GM12878 (cell line): ENCODE measurements around the gene RUBCNL. TPM values are rescaled to one million over a fixed set of nuclear protein-coding genes. Genes with fewer than 3 reads are reported as not detected.
A peak's percentile ranks its signal among the peaks of the same experiment; 100 is the strongest.

Experiments used
- ATAC-seq: fragments of 200-7000 bp; cut with Tn5 transposase; 3 replicates; pipeline ENCODE4 v1.9.1; 2020; ENCODE audit warnings: mild to moderate bottlenecking, moderate library complexity
- BruUV-seq: library from RNA; stranded (reverse); fragments of 400-500 nt; replicated peaks from 2 replicates; lab custom pipeline; 2021; lab: Mats Ljungman, UMichigan
- CTCF ChIA-PET: fragments of 300-600 bp; sonication (Branson Sonifier 250); formaldehyde crosslinking; extraction: SDS; loops from one replicate; lab custom pipeline; 2021; ENCODE audit warnings: inconsistent platforms; lab: Yijun Ruan, JAX
- POLR2A ChIA-PET: fragments of 350-600 bp; formaldehyde crosslinking; extraction: SDS; loops from one replicate; lab custom pipeline; 2021; ENCODE audit warnings: inconsistent platforms; lab: Charles Lee
- RAD21 ChIA-PET: fragments of 300-600 bp; sonication (Branson Sonifier 250); formaldehyde crosslinking; loops from one replicate; lab custom pipeline; 2023; ENCODE audit warnings: antibody characterized with exemption; ENCODE audit not compliant: unreplicated experiment; lab: Charles Lee
- SMC1A ChIA-PET: fragments of 300-600 bp; sonication (Branson Sonifier 250); formaldehyde crosslinking; loops from one replicate; lab custom pipeline; 2023; ENCODE audit not compliant: unreplicated experiment, uncharacterized antibody; lab: Charles Lee
- DNase-seq: peaks from one replicate; pipeline ENCODE4 v3.0.0-alpha.2; 2011; ENCODE audit warnings: low read depth, low spot score
- FAIRE-seq: peaks from 3 replicates; lab custom pipeline; 2011; peaks lifted over from hg19 to GRCh38; lab: Jason Lieb, UNC
- H2AFZ ChIP-seq: 2 replicates; pipeline ENCODE4 v1.6.0; 2011; ENCODE audit warnings: low read depth, low read length, control low read depth; ENCODE audit not compliant: control insufficient read depth
- H3K27ac ChIP-seq: 2 replicates; pipeline ENCODE4 v1.5.1; 2011; ENCODE audit warnings: control low read depth; ENCODE audit not compliant: control insufficient read depth, insufficient read depth
- H3K27me3 ChIP-seq, 2 experiments: replicated peaks in 1 of 2; 2 replicates each; pipeline versions ENCODE4 v1.6.0 to v1.6.1; 2011; ENCODE audit warnings: low read length in 1 of 2; ENCODE audit not compliant: control insufficient read depth in 2 of 2, insufficient read depth in 2 of 2
- H3K36me3 ChIP-seq, 2 experiments: 2 replicates each; pipeline ENCODE4 v1.5.1; 2011; ENCODE audit warnings: low read length in 1 of 2; ENCODE audit not compliant: control insufficient read depth in 2 of 2, insufficient read depth in 2 of 2
- H3K4me1 ChIP-seq: 2 replicates; pipeline ENCODE4 v1.6.1; 2011; ENCODE audit warnings: mild to moderate bottlenecking, low read length, moderate library complexity, mixed read lengths; ENCODE audit not compliant: control insufficient read depth, insufficient read depth
- H3K4me2 ChIP-seq: 2 replicates; pipeline ENCODE4 v1.6.0; 2011; ENCODE audit warnings: control low read depth; ENCODE audit not compliant: control insufficient read depth, insufficient read depth
- H3K4me3 ChIP-seq: fragments of 200-600 bp; sonication (generic); 2 replicates; pipeline ENCODE4 v1.5.1; 2016
- H3K79me2 ChIP-seq: 2 replicates; pipeline ENCODE4 v1.6.0; 2011; ENCODE audit warnings: low read length; ENCODE audit not compliant: control insufficient read depth, insufficient read depth
- H3K9ac ChIP-seq: 2 replicates; pipeline ENCODE4 v1.8.0; 2011; ENCODE audit warnings: low read length, control low read depth, mixed read lengths; ENCODE audit not compliant: control insufficient read depth, insufficient read depth
- H3K9me3 ChIP-seq: replicated peaks from 3 replicates; pipeline ENCODE4 v1.5.1; 2011; ENCODE audit warnings: mild to moderate bottlenecking, low read length; ENCODE audit not compliant: control insufficient read depth, insufficient read depth
- H4K20me1 ChIP-seq: 2 replicates; pipeline ENCODE4 v1.6.0; 2011; ENCODE audit not compliant: control insufficient read depth, insufficient read depth
- CREB1 ChIP-seq: IDR thresholded peaks from 2 replicates; pipeline ENCODE4 v1.6.1; 2012; ENCODE audit warnings: low read depth, mild to moderate bottlenecking, inconsistent platforms
- ETV6 ChIP-seq, 2 experiments: fragments of 450-650 bp in 1 of 2; IDR thresholded peaks in 1 of 2; conservative IDR thresholded peaks in 1 of 2; 2 replicates each; pipeline ENCODE4 v1.6.1; 2014; ENCODE audit warnings: antibody characterized with exemption in 1 of 2, borderline replicate concordance in 1 of 2, low read depth in 1 of 2, mild to moderate bottlenecking in 1 of 2, moderate library complexity in 1 of 2
- PAX8 ChIP-seq: fragments of 450-650 bp; IDR thresholded peaks from 2 replicates; pipeline ENCODE4 v1.6.1; 2017; ENCODE audit warnings: mild to moderate bottlenecking, moderate library complexity
- RBBP5 ChIP-seq: fragments of 200-600 bp; sonication (generic); conservative IDR thresholded peaks from 2 replicates; pipeline ENCODE4 v1.6.1; 2016
- RCOR1 ChIP-seq: conservative IDR thresholded peaks from 2 replicates; pipeline ENCODE4 v1.6.1; 2012; ENCODE audit warnings: low read depth, low read length, improper control_type of control experiment
- RUNX3 ChIP-seq: IDR thresholded peaks from 2 replicates; pipeline ENCODE4 v1.6.1; 2012; ENCODE audit warnings: low read length, inconsistent platforms
- SMARCA5 ChIP-seq: fragments of 450-650 bp; IDR thresholded peaks from 2 replicates; pipeline ENCODE4 v1.6.1; 2017; ENCODE audit warnings: mild to moderate bottlenecking
- WGBS: methylation state at CpG from one replicate; pipeline ENCODE4 v1.1.6; 2016; ENCODE audit warnings: low lambda C conversion rate; ENCODE audit not compliant: insufficient replicate concordance, insufficient coverage; ENCODE audit errors: missing lambda C conversion rate; 5-methylcytosine and 5-hydroxymethylcytosine counted together
- in situ Hi-C: fragments of 300-500 bp; cut with MboI; formaldehyde crosslinking; loops from 9 replicates; pipeline ENCODE4 v1.14.3; 2018; ENCODE audit warnings: mixed read lengths
- intact Hi-C: fragments of 100-400 bp; cut with micrococcal nuclease; formaldehyde crosslinking; loops from one replicate; pipeline ENCODE4 v1.14.2; 2022; ENCODE audit not compliant: unreplicated experiment
- polyA plus RNA-seq, 11 experiments: library from polyadenylated mRNA; depleted of rRNA in 4 of 11; unstranded in 6 of 11; stranded (reverse) in 5 of 11; fragments of >200 nt; fragmentation: Nextera tagmentation in 4 of 11; fragmentation: Illumina TruSeq in 1 of 11; extraction: Ambion mirVana in 4 of 11; extraction: Trizol in 1 of 11; gene quantifications; 1 replicate in 1 of 11; 2 replicates in 10 of 11; pipeline versions ENCODE4 v1.2.1 to v1.2.3, GENCODE V29; 2011 to 2016; ENCODE audit warnings: inconsistent platforms in 2 of 11, missing spikeins in 2 of 11, low read depth in 1 of 11
- total RNA-seq, 4 experiments: library from RNA; depleted of rRNA in 3 of 4; stranded (reverse); fragments of >200 nt in 3 of 4; fragmentation: Illumina TruSeq in 1 of 4; extraction: Trizol in 1 of 4; gene quantifications; 2 replicates each; pipeline versions ENCODE4 v1.2.1 to v1.2.3, GENCODE V29; 2013 to 2021
- TF ChIP-seq, protein P1 (sequence below): fragments of 450-650 bp; conservative IDR thresholded peaks from 2 replicates; pipeline ENCODE4 v1.6.1; 2017; ENCODE audit warnings: mild to moderate bottlenecking, moderate library complexity
- TF ChIP-seq, protein P2 (sequence below): IDR thresholded peaks from 2 replicates; pipeline ENCODE4 v1.6.1; 2012; ENCODE audit warnings: low read length, inconsistent platforms
- TF ChIP-seq, protein P3 (sequence below): fragments of 450-650 bp; IDR thresholded peaks from 2 replicates; pipeline ENCODE4 v1.6.1; 2017; ENCODE audit warnings: mild to moderate bottlenecking, moderate library complexity
- TF ChIP-seq, protein P4 (sequence below): fragments of 450-650 bp; IDR thresholded peaks from 2 replicates; pipeline ENCODE4 v1.6.1; 2017; ENCODE audit warnings: mild to moderate bottlenecking, low read depth, inconsistent platforms; ENCODE audit not compliant: poor library complexity, severe bottlenecking
- TF ChIP-seq, protein P5 (sequence below): fragments of 450-650 bp; IDR thresholded peaks from 2 replicates; pipeline ENCODE4 v1.6.1; 2014; ENCODE audit warnings: mild to moderate bottlenecking

Gene RUBCNL
- total and polyA plus RNA-seq, 10 of the 15 experiments (the other 5 are each of a cell fraction or from before 2014, with no cell fraction given): 0.71 to 51.9 (median 38.2) TPM

DNA sequence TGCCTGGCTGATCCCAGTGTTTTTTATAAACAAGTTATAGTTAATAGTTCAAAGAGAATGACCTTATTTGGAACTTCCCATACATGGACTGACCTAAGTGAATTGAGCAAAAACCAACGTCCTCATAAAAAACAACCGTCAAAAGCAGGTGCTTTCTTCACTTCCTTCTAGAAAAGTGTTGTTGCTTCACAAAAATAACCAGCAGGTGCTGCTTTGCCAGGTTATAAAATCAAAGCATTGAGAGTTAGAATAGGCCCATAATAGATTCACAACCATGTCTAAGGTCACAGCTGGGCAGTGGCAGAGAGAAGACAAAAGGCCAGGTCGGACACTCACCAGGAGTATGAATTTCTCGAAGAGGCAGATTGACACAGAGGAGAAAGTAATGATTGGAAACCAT is 9.5 kb downstream of the RUBCNL start:
- ChIA-PET SMC1A (interaction anchor here (1.4 to 6.5 kb wide), 3 partner anchors 6 to 12 kb away, joined by 4 to 55 read pairs (median 19); partner anchors contain the start of gene RUBCNL), RAD21 (interaction anchor here (1.1 to 11.6 kb wide), 2 partner anchors 12 to 39 kb away, joined by 3 to 100 read pairs; partner anchors contain the start of gene RUBCNL), CTCF (interaction anchor here (0.9 to 1.9 kb wide), 3 partner anchors 8 to 203 kb away, joined by 3 to 9 read pairs (median 4); partner anchors contain the start of gene RUBCNL), POLR2A (interaction anchor here (1.2 to 4.6 kb wide), 2 partner anchors 9 to 12 kb away, joined by 3 to 25 read pairs; no protein-coding TSS in a partner anchor)
- H4K20me1 ChIP-seq: no peaks in the 10 kb centered on the region
- no peaks in the 10 kb centered on the region for H3K9me3 ChIP-seq
- no peak overlapping the region; the same call in 1 of the 2 replicates for H2AFZ ChIP-seq
- no TSS peak for BruUV-seq
- peak overlapping the region; percentile 85 for H3K27ac ChIP-seq
- no peak for DNase-seq
- peaks cover 85% of the 10 kb centered on the region for H3K79me2 ChIP-seq
- intact Hi-C loops: no loop called here
- peak; percentile 40 for ATAC-seq
- in situ Hi-C loops: no loop called here
- H3K4me3 ChIP-seq: no peak overlapping the region
- H3K36me3 ChIP-seq: no peaks in the 10 kb centered on the region; a peak in 1 of 4 replicates
- peaks cover 81% of the 10 kb centered on the region for H3K4me1 ChIP-seq
- peak overlapping the region; percentile 36 for H3K9ac ChIP-seq
- WGBS: 2% methylated on average over 4 of the region's 4 CpGs
- H3K4me2 ChIP-seq: peak overlapping the region; percentile 76
- no peaks in the 10 kb centered on the region for H3K27me3 ChIP-seq
- FAIRE-seq: no peak
- TF ChIP-seq, protein P1, sequence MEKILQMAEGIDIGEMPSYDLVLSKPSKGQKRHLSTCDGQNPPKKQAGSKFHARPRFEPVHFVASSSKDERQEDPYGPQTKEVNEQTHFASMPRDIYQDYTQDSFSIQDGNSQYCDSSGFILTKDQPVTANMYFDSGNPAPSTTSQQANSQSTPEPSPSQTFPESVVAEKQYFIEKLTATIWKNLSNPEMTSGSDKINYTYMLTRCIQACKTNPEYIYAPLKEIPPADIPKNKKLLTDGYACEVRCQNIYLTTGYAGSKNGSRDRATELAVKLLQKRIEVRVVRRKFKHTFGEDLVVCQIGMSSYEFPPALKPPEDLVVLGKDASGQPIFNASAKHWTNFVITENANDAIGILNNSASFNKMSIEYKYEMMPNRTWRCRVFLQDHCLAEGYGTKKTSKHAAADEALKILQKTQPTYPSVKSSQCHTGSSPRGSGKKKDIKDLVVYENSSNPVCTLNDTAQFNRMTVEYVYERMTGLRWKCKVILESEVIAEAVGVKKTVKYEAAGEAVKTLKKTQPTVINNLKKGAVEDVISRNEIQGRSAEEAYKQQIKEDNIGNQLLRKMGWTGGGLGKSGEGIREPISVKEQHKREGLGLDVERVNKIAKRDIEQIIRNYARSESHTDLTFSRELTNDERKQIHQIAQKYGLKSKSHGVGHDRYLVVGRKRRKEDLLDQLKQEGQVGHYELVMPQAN: no peak
- TF ChIP-seq, protein P2, sequence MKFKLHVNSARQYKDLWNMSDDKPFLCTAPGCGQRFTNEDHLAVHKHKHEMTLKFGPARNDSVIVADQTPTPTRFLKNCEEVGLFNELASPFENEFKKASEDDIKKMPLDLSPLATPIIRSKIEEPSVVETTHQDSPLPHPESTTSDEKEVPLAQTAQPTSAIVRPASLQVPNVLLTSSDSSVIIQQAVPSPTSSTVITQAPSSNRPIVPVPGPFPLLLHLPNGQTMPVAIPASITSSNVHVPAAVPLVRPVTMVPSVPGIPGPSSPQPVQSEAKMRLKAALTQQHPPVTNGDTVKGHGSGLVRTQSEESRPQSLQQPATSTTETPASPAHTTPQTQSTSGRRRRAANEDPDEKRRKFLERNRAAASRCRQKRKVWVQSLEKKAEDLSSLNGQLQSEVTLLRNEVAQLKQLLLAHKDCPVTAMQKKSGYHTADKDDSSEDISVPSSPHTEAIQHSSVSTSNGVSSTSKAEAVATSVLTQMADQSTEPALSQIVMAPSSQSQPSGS: no peak; the same call in none of the 2 replicates
- TF ChIP-seq RCOR1 (no peak), RUNX3 (0 out of 2 replicates have a peak, but pooled peaks have one; percentile 33), ETV6 (conservative IDR thresholded peaks at IDR 0.05 in 1 of 2, IDR thresholded peaks at IDR 0.05 in 1 of 2; ENCODE audit: borderline replicate concordance in 1 of 2, low read depth in 1 of 2) (peak in 1 of 2 experiments; percentile 72; a peak in 1 of 4 replicates), SMARCA5 (no peak), PAX8 (no peak), RBBP5 (no peak), CREB1 (peak; percentile 45; the same call in 1 of the 2 replicates)
- TF ChIP-seq, protein P3, sequence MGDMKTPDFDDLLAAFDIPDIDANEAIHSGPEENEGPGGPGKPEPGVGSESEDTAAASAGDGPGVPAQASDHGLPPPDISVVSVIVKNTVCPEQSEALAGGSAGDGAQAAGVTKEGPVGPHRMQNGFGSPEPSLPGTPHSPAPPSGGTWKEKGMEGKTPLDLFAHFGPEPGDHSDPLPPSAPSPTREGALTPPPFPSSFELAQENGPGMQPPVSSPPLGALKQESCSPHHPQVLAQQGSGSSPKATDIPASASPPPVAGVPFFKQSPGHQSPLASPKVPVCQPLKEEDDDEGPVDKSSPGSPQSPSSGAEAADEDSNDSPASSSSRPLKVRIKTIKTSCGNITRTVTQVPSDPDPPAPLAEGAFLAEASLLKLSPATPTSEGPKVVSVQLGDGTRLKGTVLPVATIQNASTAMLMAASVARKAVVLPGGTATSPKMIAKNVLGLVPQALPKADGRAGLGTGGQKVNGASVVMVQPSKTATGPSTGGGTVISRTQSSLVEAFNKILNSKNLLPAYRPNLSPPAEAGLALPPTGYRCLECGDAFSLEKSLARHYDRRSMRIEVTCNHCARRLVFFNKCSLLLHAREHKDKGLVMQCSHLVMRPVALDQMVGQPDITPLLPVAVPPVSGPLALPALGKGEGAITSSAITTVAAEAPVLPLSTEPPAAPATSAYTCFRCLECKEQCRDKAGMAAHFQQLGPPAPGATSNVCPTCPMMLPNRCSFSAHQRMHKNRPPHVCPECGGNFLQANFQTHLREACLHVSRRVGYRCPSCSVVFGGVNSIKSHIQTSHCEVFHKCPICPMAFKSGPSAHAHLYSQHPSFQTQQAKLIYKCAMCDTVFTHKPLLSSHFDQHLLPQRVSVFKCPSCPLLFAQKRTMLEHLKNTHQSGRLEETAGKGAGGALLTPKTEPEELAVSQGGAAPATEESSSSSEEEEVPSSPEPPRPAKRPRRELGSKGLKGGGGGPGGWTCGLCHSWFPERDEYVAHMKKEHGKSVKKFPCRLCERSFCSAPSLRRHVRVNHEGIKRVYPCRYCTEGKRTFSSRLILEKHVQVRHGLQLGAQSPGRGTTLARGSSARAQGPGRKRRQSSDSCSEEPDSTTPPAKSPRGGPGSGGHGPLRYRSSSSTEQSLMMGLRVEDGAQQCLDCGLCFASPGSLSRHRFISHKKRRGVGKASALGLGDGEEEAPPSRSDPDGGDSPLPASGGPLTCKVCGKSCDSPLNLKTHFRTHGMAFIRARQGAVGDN: peak; percentile 41; the same call in 1 of the 2 replicates
- TF ChIP-seq, protein P4, sequence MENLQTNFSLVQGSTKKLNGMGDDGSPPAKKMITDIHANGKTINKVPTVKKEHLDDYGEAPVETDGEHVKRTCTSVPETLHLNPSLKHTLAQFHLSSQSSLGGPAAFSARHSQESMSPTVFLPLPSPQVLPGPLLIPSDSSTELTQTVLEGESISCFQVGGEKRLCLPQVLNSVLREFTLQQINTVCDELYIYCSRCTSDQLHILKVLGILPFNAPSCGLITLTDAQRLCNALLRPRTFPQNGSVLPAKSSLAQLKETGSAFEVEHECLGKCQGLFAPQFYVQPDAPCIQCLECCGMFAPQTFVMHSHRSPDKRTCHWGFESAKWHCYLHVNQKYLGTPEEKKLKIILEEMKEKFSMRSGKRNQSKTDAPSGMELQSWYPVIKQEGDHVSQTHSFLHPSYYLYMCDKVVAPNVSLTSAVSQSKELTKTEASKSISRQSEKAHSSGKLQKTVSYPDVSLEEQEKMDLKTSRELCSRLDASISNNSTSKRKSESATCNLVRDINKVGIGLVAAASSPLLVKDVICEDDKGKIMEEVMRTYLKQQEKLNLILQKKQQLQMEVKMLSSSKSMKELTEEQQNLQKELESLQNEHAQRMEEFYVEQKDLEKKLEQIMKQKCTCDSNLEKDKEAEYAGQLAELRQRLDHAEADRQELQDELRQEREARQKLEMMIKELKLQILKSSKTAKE: no peak
- TF ChIP-seq, protein P5, sequence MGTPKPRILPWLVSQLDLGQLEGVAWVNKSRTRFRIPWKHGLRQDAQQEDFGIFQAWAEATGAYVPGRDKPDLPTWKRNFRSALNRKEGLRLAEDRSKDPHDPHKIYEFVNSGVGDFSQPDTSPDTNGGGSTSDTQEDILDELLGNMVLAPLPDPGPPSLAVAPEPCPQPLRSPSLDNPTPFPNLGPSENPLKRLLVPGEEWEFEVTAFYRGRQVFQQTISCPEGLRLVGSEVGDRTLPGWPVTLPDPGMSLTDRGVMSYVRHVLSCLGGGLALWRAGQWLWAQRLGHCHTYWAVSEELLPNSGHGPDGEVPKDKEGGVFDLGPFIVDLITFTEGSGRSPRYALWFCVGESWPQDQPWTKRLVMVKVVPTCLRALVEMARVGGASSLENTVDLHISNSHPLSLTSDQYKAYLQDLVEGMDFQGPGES: no peak
